Right lobe of liver (tissue), 6 donors: ENCODE results near the gene ELOA. TPM values are rescaled to one million over a fixed set of nuclear protein-coding genes. Genes with fewer than 3 reads are reported as not detected.

ENCODE experiments used
- ATAC-seq, 4 donors: fragments of 200-7000 bp; cut with Tn5 transposase; one replicate each; pipeline ENCODE4 v1.9.1; 2020; ENCODE audit warnings: mild to moderate bottlenecking in 4 of 4, moderate library complexity in 4 of 4
- DNase-seq, 3 donors: peaks; one replicate each; pipeline ENCODE4 v3.0.0-alpha.2; 2020
- H3K27ac ChIP-seq, 3 donors: fragments of 200-600 bp; one replicate each; pipeline ENCODE4 v1.8.0; 2022
- H3K27me3 ChIP-seq, 2 donors: fragments of 200-600 bp; one replicate each; pipeline ENCODE4 v1.8.0; 2022
- H3K36me3 ChIP-seq, 4 donors: fragments of 200-600 bp; sonication (generic) in 1 of 4; one replicate each; pipeline versions ENCODE4 v1.5.1 to v1.8.0; 2017 to 2022; ENCODE audit warnings: control low read depth in 1 of 4
- H3K4me1 ChIP-seq, 4 donors: fragments of 200-600 bp; sonication (generic) in 1 of 4; one replicate each; pipeline versions ENCODE4 v1.5.1 to v1.8.0; 2017 to 2022; ENCODE audit warnings: control low read depth in 1 of 4
- H3K4me3 ChIP-seq, 3 donors: fragments of 200-600 bp; one replicate each; pipeline ENCODE4 v1.8.0; 2022
- H3K9me3 ChIP-seq, 4 donors: fragments of 200-600 bp; sonication (generic) in 1 of 4; one replicate each; pipeline versions ENCODE4 v1.5.1 to v1.8.0; 2017 to 2022; ENCODE audit warnings: control low read depth in 1 of 4
- POLR2A ChIP-seq: fragments of 450-650 bp; IDR thresholded peaks from one replicate; pipeline ENCODE4 v1.6.1; 2017; ENCODE audit warnings: antibody characterized with exemption, mild to moderate bottlenecking
- WGBS: methylation state at CpG from one replicate; pipeline ENCODE4 v1.1.6; 2018; ENCODE audit warnings: low coverage, low lambda C conversion rate; ENCODE audit not compliant: insufficient coverage; ENCODE audit errors: missing lambda C conversion rate; 5-methylcytosine and 5-hydroxymethylcytosine counted together
- intact Hi-C, 2 donors: fragments of 100-400 bp; cut with DNase I; formaldehyde crosslinking; loops; one replicate each; pipeline versions ENCODE4 v1.11.2 to v1.14.1; 2022
- total RNA-seq, 6 experiments: library from RNA; depleted of rRNA in 2 of 6; stranded (reverse); fragments of >200 nt in 2 of 6; fragmentation: NEBNext Ultra II Directional in 3 of 6; extraction: Animal tissue kit (Norgen Biotek cat#: 25700) in 3 of 6; gene quantifications; one replicate each; pipeline versions ENCODE4 v1.1.0 to v1.2.4, GENCODE V29; 2016 to 2023
- TF ChIP-seq, protein P1 (sequence below), 4 donors: fragments of 200-600 bp in 3 of 4; fragments of 450-650 bp in 1 of 4; IDR thresholded peaks; one replicate each; pipeline versions ENCODE4 v1.5.1 to v1.8.0; 2016 to 2022; ENCODE audit warnings: antibody characterized with exemption in 4 of 4, mild to moderate bottlenecking in 2 of 4
- donor health status: DM: no; HTN: yes; CAD: no.
- donor health status: DM: no; HTN: no; CAD: no.
- donor health status: DM: no; HTN: no; CAD: no.
- donor health status: DM: no; HTN: yes; CAD: no.
- donor health status: DM: no; HTN: yes; CAD: no.

ELOA gene
- total RNA-seq, 6 experiments from 2014 or later = 21.1 to 42.2 (median 36.1) TPM

DNA sequence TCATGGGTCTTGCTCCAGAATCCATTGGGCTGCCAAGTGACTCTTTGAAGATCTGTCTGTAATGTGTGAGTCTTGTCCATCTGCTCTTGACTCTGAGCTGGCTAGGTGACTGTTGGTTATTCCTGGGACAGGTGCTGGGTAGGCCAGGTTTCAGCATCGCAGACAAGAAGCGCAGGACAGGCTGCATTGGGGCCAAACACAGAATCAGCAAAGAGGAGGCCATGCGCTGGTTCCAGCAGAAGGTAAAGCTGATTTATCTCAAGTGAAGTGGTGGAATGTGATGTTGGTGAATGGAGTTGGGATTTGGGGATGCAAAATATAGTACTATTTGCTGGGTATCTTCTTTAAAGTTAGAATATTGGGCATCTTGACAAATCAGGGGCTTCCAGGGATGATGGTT lies 47.6 kb upstream of the ELOA start:
- intact Hi-C loops = loop anchor here (10.0 kb wide), 2 partner anchors 49 to 59 kb away; partner anchors contain the start of gene ELOA (in 1 of the 2)
- Histone ChIP-seq H3K9me3 (no peaks in the 10 kb centered on the region), H3K36me3 (peaks cover 6 to 76% (median 37%) of the 10 kb centered on the region in 4 donors), H3K27me3 (no peaks in the 10 kb centered on the region), H3K4me1 (peaks cover 0 to 24% (median 12%) of the 10 kb centered on the region in 4 donors), H3K4me3 (no peak overlapping the region), H3K27ac (no peak overlapping the region)
- no peak for TF ChIP-seq POLR2A
- TF ChIP-seq, protein P1, sequence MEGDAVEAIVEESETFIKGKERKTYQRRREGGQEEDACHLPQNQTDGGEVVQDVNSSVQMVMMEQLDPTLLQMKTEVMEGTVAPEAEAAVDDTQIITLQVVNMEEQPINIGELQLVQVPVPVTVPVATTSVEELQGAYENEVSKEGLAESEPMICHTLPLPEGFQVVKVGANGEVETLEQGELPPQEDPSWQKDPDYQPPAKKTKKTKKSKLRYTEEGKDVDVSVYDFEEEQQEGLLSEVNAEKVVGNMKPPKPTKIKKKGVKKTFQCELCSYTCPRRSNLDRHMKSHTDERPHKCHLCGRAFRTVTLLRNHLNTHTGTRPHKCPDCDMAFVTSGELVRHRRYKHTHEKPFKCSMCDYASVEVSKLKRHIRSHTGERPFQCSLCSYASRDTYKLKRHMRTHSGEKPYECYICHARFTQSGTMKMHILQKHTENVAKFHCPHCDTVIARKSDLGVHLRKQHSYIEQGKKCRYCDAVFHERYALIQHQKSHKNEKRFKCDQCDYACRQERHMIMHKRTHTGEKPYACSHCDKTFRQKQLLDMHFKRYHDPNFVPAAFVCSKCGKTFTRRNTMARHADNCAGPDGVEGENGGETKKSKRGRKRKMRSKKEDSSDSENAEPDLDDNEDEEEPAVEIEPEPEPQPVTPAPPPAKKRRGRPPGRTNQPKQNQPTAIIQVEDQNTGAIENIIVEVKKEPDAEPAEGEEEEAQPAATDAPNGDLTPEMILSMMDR (IDR thresholded peaks at IDR 0.05) = no peak
- ATAC-seq (no peak), DNase-seq (no peak)
- WGBS = 84% methylated on average over 3 of the region's 3 CpGs

DNA sequence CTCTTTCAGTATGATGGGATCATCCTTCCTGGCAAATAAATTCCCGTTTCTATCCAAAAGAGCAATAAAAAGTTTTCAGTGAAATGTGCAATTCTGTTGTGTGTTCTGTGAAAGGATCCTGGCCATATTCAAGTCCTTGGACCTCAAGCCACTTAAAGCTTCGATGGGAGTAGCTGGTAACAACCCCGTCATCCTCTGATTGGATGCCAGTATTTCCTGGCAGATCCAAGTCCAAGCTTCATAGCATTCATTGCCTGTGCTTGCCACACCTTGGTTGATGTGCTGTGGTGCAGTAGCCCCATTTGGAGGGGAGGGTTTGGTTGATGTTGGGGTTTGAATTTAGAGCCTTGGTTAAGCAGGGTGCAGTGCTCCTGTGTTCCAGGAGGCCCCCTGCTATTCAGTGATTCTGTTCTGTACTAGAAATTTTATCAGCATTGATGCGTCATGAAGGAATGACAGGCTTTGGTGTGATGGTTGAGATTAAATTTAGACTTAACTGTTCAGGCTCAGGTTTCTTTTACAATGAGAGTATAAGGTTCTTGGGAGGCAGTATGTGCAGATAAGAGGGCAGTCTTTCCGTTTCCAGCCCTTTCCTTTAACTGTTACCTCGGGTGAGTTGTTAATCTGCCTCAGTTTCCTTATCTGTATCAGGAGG lies 46.8 kb upstream of the ELOA start:
- DNase-seq (no peak), ATAC-seq (no peak)
- H3K36me3 ChIP-seq = peaks cover 6 to 84% (median 43%) of the 10 kb centered on the region in 4 donors
- peaks cover 0 to 27% (median 12%) of the 10 kb centered on the region in 4 donors for H3K4me1 ChIP-seq
- intact Hi-C loops = loop anchor here (10.0 kb wide), 2 partner anchors 48 to 58 kb away; partner anchors contain the start of gene ELOA (in 1 of the 2)
- H3K27ac ChIP-seq = no peak overlapping the region
- H3K9me3 ChIP-seq = no peaks in the 10 kb centered on the region
- 61% methylated on average over 6 of the region's 6 CpGs for WGBS
- TF ChIP-seq POLR2A = no peak
- TF ChIP-seq, protein P1 (IDR thresholded peaks at IDR 0.05) = no peak
- H3K4me3 ChIP-seq = no peak overlapping the region
- H3K27me3 ChIP-seq = no peaks in the 10 kb centered on the region

DNA sequence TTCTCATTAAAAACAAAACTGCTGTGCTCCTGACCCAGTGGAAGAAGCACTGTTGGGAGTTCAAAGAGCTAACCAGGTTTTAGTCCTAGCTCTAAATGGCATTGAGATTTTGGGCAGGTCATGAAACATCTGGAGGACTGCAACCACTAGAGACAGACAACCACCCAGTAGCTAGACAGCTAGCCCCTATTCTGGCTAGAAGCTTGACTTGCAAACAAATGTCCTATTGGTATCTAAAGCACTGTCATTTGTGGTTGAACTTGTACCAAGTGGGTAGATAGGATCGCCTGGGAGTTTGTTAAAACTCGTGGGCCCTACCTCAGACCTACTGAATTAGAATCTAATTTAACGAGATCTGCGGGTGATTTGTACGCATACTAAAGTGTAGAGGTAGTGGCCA lies 44.8 kb upstream of the ELOA start:
- H3K4me1 ChIP-seq = peaks cover 0 to 16% (median 6%) of the 10 kb centered on the region in 4 donors
- no peak for ATAC-seq
- 63% methylated on average over 3 of the region's 5 CpGs for WGBS

DNA sequence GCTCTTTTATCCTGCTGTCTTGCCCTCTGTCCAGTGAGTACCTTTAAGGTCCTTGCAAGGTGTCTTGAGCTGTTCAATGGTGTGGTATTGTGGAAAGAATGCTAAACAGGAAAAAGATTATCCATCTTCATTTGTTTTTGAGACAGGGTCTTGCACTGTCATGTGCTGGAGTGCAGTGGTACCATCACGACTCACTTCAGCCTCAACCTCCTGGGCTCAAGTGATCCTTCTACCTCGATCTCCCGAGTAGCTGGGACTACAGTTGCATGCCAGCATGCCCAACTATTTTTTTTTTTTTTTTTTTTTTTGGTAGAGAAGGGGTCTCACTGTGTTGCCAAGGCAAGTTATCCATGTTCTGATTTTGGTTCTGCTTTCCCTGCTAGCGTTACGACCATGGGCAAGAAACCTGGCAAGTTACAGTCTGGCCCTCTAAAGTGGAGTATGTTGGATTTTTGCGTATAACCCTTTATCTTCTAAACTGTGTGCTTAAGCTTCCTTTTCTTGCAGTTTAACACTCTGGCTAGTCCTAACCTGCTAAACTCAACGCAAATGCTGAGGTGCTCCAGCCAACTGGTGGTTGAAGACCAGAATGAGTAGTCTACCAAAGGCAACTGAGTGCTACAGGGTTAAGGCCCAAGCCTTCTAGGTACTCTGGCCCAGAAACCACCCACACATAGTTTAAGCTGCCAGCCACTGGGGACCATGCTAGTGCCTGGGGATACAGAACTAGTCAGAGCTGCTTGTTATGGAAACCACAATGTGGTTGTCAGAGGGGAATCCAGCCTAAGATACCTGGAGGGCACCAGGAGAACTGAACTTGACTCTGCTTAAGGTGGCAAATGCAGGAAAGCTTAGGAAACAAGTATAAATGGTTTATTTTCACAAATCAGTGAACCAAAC lies 43.7 kb upstream of the ELOA start:
- H3K4me1 ChIP-seq = peaks cover 0 to 14% (median 6%) of the 10 kb centered on the region in 4 donors
- DNase-seq (no peak), ATAC-seq (no peak)
- no peak overlapping the region for H3K27ac ChIP-seq
- WGBS = 78% methylated on average over 7 of the region's 7 CpGs
- H3K36me3 ChIP-seq = peaks cover 0 to 78% (median 38%) of the 10 kb centered on the region in 4 donors
- no peak for TF ChIP-seq POLR2A
- TF ChIP-seq, protein P1 (IDR thresholded peaks at IDR 0.05) = no peak
- H3K4me3 ChIP-seq = no peak overlapping the region
- intact Hi-C loops = loop anchor here (10.0 kb wide), 2 partner anchors 45 to 55 kb away; partner anchors contain the start of gene ELOA (in 1 of the 2)
- no peaks in the 10 kb centered on the region for H3K9me3 ChIP-seq
- no peaks in the 10 kb centered on the region for H3K27me3 ChIP-seq

More for the DNA sequence above, 44.8 kb upstream of the ELOA start:
- DNase-seq = no peak
- Histone ChIP-seq H3K36me3 (peaks cover 6 to 89% (median 44%) of the 10 kb centered on the region in 4 donors), H3K27me3 (no peaks in the 10 kb centered on the region), H3K4me3 (no peak overlapping the region), H3K9me3 (no peaks in the 10 kb centered on the region), H3K27ac (no peak overlapping the region)
- intact Hi-C loops = loop anchor here (10.0 kb wide), 2 partner anchors 46 to 56 kb away; partner anchors contain the start of gene ELOA (in 1 of the 2)
- no peak for TF ChIP-seq POLR2A
- TF ChIP-seq, protein P1 (IDR thresholded peaks at IDR 0.05) = no peak
